Measurements from ENCODE around the gene YPEL3.

- TF ChIP-seq CTCF (IDR thresholded peaks at IDR 0.05; ENCODE audit: low read length) (no peak), EZH2 (IDR thresholded peaks at IDR 0.05; ENCODE audit: borderline replicate concordance, low read length) (no peak)
Measured at GRCh38 chr16:30124985-30125379, 29.0 kb upstream of the YPEL3 start.
